ENCODE data around the gene ANTKMT.
"Not testable (repeated sequence)": the region's sequence is repeated elsewhere in the genome, so short reads cannot be mapped to it uniquely, and the experiment has no call there.

The ANTKMT gene

DNA sequence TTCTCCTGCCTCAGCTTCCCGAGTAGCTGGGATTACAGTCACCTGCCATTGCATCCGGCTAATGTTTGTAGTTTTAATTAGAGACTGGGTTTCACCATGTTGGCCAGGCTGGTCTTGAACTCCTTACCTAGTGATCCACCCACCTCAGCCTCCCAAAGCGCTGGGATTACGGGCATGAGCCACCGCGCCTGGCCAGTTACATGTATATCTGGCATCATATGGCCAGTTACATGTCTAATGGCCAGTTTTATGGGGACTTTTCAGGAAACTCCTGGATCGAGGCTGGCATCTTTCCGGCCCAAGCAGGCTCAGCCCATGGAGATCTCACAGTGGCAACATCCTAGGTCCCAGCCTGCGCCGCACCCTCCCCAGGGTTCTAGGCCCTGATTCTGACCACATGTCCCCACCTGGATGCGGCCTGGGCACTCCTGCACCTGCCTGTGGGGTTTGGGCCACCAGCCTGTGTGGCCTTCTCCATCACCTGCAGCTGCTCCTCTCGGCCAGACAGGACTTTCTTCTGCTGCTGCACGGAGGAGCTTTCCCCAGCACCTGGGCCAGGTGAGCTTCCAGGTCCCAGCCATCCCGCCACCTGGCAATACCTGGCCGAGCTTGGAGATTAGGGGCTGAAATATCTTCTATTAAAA, 21.2 kb downstream of the ANTKMT start:
- TF ChIP-seq SPI1 (IDR thresholded peaks at IDR 0.05; ENCODE audit: borderline replicate concordance, low read depth) (no peak), POLR2AphosphoS5 (IDR thresholded peaks at IDR 0.05; ENCODE audit: low read depth) (no peak), GABPA (IDR thresholded peaks at IDR 0.05; ENCODE audit: low read depth) (no peak)
- TF ChIP-seq, protein P1, sequence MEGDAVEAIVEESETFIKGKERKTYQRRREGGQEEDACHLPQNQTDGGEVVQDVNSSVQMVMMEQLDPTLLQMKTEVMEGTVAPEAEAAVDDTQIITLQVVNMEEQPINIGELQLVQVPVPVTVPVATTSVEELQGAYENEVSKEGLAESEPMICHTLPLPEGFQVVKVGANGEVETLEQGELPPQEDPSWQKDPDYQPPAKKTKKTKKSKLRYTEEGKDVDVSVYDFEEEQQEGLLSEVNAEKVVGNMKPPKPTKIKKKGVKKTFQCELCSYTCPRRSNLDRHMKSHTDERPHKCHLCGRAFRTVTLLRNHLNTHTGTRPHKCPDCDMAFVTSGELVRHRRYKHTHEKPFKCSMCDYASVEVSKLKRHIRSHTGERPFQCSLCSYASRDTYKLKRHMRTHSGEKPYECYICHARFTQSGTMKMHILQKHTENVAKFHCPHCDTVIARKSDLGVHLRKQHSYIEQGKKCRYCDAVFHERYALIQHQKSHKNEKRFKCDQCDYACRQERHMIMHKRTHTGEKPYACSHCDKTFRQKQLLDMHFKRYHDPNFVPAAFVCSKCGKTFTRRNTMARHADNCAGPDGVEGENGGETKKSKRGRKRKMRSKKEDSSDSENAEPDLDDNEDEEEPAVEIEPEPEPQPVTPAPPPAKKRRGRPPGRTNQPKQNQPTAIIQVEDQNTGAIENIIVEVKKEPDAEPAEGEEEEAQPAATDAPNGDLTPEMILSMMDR (IDR thresholded peaks at IDR 0.05; ENCODE audit: insufficient read depth, low read length): no peak
- TF ChIP-seq, protein P2, sequence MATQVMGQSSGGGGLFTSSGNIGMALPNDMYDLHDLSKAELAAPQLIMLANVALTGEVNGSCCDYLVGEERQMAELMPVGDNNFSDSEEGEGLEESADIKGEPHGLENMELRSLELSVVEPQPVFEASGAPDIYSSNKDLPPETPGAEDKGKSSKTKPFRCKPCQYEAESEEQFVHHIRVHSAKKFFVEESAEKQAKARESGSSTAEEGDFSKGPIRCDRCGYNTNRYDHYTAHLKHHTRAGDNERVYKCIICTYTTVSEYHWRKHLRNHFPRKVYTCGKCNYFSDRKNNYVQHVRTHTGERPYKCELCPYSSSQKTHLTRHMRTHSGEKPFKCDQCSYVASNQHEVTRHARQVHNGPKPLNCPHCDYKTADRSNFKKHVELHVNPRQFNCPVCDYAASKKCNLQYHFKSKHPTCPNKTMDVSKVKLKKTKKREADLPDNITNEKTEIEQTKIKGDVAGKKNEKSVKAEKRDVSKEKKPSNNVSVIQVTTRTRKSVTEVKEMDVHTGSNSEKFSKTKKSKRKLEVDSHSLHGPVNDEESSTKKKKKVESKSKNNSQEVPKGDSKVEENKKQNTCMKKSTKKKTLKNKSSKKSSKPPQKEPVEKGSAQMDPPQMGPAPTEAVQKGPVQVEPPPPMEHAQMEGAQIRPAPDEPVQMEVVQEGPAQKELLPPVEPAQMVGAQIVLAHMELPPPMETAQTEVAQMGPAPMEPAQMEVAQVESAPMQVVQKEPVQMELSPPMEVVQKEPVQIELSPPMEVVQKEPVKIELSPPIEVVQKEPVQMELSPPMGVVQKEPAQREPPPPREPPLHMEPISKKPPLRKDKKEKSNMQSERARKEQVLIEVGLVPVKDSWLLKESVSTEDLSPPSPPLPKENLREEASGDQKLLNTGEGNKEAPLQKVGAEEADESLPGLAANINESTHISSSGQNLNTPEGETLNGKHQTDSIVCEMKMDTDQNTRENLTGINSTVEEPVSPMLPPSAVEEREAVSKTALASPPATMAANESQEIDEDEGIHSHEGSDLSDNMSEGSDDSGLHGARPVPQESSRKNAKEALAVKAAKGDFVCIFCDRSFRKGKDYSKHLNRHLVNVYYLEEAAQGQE (IDR thresholded peaks at IDR 0.05; ENCODE audit: insufficient replicate concordance, low read depth): no peak
- H3K27ac ChIP-seq (replicated peaks): no peak overlapping the region
- H3K27me3 ChIP-seq (ENCODE audit: insufficient read depth, poor library complexity, severe bottlenecking): no peaks in the 10 kb centered on the region
- no peak overlapping the region for H3K4me3 ChIP-seq (replicated peaks; ENCODE audit: insufficient read depth, low read length)
- no peak for DNase-seq (ENCODE audit: low read depth in 1 of 2, low spot score in 1 of 2)

DNA sequence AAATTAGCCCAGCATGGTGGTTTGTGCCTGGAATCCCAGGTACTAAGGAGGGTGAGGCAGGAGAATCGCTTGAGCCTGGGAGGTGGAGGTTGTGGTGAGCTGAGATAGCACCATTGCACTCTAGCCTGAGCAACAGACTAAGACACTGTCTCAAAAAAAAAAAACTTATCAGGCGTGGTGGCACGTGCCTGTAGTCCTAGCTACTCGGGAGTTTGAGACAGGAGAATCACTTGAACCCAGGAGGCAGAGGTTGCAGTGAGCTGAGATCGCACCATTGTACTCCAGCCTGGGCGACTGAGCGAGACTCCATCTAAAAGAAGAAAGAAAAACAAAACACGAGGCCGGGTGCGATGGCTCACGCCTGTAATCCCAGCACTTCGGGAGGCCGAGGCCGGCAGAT, 21.9 kb downstream of the ANTKMT start:
- not testable (repeated sequence) for H3K4me3 ChIP-seq (replicated peaks; ENCODE audit: insufficient read depth, low read length); H3K27me3 ChIP-seq (ENCODE audit: insufficient read depth, poor library complexity, severe bottlenecking); DNase-seq (ENCODE audit: low read depth in 1 of 2, low spot score in 1 of 2); H3K27ac ChIP-seq (replicated peaks)

DNA sequence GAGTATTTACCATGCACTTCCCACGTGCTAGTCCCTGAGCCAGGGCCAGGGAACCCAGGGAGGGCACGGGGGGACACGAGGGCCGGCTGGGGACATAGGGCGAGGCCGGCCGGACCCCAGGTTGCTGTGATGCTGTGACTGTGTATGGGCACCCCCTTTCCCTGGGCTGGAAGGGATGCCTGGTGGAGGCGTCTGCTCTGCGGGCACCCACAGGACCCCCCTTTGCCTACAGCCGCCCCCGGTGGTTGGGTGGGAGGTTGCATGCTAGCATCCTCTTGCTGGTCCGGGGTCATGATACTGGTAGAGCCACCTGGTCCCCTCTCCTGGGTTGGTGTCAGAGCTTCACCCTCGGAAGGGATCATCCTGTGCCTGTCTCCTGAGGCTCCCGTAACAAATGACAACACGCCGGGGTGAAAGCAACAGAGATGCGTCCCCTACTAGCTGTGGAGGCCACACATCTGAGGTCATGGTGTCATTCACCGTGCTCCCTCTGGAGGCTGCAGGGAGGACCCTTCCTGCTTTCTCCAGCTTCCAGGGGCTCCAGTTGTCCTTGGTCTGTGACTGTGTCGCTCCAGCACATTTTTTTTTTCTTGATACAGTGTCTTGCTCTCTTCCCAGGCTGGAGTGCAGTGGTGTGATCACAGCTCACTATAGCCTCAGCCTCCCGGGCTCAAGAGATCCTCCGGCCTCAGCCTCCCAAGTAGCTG, 23.0 kb downstream of the ANTKMT start:
- Histone ChIP-seq H3K27me3 (ENCODE audit: insufficient read depth, poor library complexity, severe bottlenecking) (no peaks in the 10 kb centered on the region), H3K4me3 (replicated peaks; ENCODE audit: insufficient read depth, low read length) (no peak overlapping the region), H3K27ac (replicated peaks) (no peak overlapping the region)
- DNase-seq (ENCODE audit: low read depth in 1 of 2, low spot score in 1 of 2): no peak
- TF ChIP-seq, protein P2 (IDR thresholded peaks at IDR 0.05; ENCODE audit: insufficient replicate concordance, low read depth): no peak

DNA sequence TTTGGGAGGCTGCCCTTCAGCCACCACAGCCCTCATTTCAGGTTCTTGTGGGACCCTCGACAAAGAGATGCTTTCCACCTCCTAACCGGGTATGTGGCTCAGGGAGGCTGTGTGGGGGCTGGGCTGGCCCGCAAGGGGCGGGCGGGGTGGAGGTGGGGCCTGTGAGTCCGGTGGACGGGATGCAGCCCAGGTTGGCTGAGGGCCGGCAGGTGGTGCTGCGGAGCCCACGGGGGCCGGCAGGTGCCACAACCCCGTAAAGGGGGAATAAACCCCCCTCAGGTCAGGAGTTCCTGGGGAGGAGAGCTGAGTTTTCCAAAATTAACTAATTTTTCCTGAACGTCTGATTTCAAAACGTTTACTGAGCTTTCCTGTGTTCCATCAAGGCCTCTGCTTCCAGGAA, 24.8 kb downstream of the ANTKMT start:
- DNase-seq (ENCODE audit: low read depth in 1 of 2, low spot score in 1 of 2): no peak
- H3K27me3 ChIP-seq (ENCODE audit: insufficient read depth, poor library complexity, severe bottlenecking): no peaks in the 10 kb centered on the region
- TF ChIP-seq POLR2AphosphoS5 (IDR thresholded peaks at IDR 0.05; ENCODE audit: low read depth): no peak
- TF ChIP-seq, protein P1 (IDR thresholded peaks at IDR 0.05; ENCODE audit: insufficient read depth, low read length): no peak
- TF ChIP-seq SPI1 (IDR thresholded peaks at IDR 0.05; ENCODE audit: borderline replicate concordance, low read depth): no peak
- TF ChIP-seq, protein P2 (IDR thresholded peaks at IDR 0.05; ENCODE audit: insufficient replicate concordance, low read depth): no peak
- no peak for TF ChIP-seq GABPA (IDR thresholded peaks at IDR 0.05; ENCODE audit: low read depth)
- H3K4me3 ChIP-seq (replicated peaks; ENCODE audit: insufficient read depth, low read length): no peak overlapping the region
- H3K27ac ChIP-seq (replicated peaks): no peak overlapping the region

Measured in HL-60 (cell line).